Measurements from ENCODE around the gene KMT5C. TPM values are rescaled to one million over a fixed set of nuclear protein-coding genes. Genes with fewer than 3 reads are reported as not detected.
A peak's percentile ranks its signal among the peaks of the same experiment; 100 is the strongest.

The KMT5C gene
- total and polyA plus RNA-seq, 2 experiments from 2014 or later, result 14.2 to 34.3 TPM

DNA sequence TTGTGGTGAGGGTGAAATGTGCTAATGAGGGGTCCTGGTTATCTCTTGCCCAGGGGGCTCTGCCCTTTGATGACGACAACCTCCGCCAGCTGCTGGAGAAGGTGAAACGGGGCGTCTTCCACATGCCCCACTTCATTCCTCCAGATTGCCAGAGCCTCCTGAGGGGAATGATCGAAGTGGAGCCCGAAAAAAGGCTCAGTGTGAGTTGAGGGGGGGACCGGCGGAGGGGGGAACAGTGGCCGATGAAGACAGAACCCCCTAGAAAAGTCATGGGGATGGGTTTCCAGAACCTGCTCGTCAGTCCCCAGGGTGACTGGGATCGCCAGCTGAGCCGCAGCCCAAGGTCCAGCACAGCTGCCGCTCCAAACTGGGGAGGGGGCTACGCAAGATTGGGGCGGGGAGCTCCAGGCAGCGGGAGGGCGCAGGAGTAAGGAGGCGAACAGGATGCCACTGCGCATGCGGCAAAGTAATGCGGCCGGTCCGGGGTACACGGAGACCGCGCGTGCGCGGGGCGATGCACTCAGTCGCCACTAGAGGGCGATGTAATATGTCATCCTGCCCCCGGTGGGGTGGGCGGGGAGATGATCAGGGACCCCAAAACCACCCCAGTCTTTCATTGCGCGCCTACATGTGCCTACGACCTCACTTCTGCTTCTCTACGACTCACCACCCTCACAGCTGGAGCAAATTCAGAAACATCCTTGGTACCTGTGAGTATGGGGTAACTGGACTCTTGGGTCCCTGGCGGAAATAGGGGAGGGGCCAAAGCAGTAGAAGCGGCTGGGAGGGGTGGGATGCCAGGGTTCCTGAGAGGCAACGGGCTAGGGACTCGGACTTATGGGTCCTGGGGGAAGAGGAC lies 38.0 kb upstream of the KMT5C start:
- H2AFZ ChIP-seq, result no peak overlapping the region
- peak; percentile 66 for ATAC-seq
- Mint-ChIP-seq H3K4me1 (peaks cover 26% of the 10 kb centered on the region), H3K36me3 (ENCODE audit: low read depth) (peaks cover 59% of the 10 kb centered on the region), H3K27ac (no peak overlapping the region), H3K4me3 (peak overlapping the region; percentile 61), H3K27me3 (ENCODE audit: insufficient read depth, low read depth, poor library complexity) (peaks cover 18% of the 10 kb centered on the region), H3K9me3 (no peaks in the 10 kb centered on the region)
- H3F3A ChIP-seq (replicated peaks; ENCODE audit: low read depth), result peaks cover 29% of the 10 kb centered on the region
- H3K4me2 ChIP-seq, result peak overlapping the region; percentile 76
- peak; percentile 96 for DNase-seq (ENCODE audit: low spot score)
- H3K79me2 ChIP-seq (replicated peaks; ENCODE audit: insufficient read depth), result no peaks in the 10 kb centered on the region
- no peaks in the 10 kb centered on the region for H3K27me3 ChIP-seq (ENCODE audit: insufficient read depth)
- H4K20me1 ChIP-seq (replicated peaks; ENCODE audit: insufficient read depth), result no peaks in the 10 kb centered on the region; the same call in 1 of the 2 replicates
- peaks cover 10% of the 10 kb centered on the region for H3K4me1 ChIP-seq (ENCODE audit: insufficient read depth)
- H3K36me3 ChIP-seq (ENCODE audit: insufficient read depth), result peaks cover 7% of the 10 kb centered on the region; the same call in 1 of the 2 replicates
- H3K27ac ChIP-seq (ENCODE audit: low read depth), result peak overlapping the region; percentile 61; the same call in 1 of the 2 replicates
- H3K4me3 ChIP-seq, result peak overlapping the region; percentile 48; the same call in 1 of the 2 replicates
- no peaks in the 10 kb centered on the region for H3K9me2 ChIP-seq (ENCODE audit: insufficient read depth)
- TF ChIP-seq, protein P1, sequence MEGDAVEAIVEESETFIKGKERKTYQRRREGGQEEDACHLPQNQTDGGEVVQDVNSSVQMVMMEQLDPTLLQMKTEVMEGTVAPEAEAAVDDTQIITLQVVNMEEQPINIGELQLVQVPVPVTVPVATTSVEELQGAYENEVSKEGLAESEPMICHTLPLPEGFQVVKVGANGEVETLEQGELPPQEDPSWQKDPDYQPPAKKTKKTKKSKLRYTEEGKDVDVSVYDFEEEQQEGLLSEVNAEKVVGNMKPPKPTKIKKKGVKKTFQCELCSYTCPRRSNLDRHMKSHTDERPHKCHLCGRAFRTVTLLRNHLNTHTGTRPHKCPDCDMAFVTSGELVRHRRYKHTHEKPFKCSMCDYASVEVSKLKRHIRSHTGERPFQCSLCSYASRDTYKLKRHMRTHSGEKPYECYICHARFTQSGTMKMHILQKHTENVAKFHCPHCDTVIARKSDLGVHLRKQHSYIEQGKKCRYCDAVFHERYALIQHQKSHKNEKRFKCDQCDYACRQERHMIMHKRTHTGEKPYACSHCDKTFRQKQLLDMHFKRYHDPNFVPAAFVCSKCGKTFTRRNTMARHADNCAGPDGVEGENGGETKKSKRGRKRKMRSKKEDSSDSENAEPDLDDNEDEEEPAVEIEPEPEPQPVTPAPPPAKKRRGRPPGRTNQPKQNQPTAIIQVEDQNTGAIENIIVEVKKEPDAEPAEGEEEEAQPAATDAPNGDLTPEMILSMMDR (conservative IDR thresholded peaks at IDR 0.05; ENCODE audit: low read depth in 2 of 2), result peak; percentile 80 to 93
- TF ChIP-seq NANOG (IDR thresholded peaks at IDR 0.05; ENCODE audit: borderline replicate concordance), result no peak

DNA sequence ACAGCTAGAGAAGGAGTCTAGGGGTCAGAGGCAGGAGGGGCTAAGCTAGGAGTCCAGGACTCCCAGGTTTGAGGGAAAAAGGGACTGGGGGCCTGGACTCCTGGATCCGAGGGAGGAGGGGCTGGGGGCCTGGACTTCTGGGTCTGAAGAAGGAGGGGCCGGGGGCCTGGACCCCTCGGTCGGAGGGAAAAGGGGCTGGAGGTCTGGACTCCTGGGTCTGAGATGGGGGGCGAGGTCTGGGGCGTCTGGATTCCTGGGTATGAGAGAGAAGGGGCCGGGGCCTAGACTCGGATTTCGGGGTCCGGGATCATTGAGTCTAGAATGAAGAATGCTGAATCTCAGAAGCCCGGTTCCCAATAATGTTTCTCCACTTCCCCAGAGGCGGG lies 37.4 kb upstream of the KMT5C start:
- DNase-seq (ENCODE audit: low spot score) (no peak), ATAC-seq (no peak)
- H3K9me2 ChIP-seq (ENCODE audit: insufficient read depth), result no peaks in the 10 kb centered on the region
- peaks cover 7% of the 10 kb centered on the region for H3K36me3 ChIP-seq (ENCODE audit: insufficient read depth)
- peaks cover 10% of the 10 kb centered on the region for H3K4me1 ChIP-seq (ENCODE audit: insufficient read depth)
- no peaks in the 10 kb centered on the region for H3K27me3 ChIP-seq (ENCODE audit: insufficient read depth)
- Mint-ChIP-seq H3K9me3 (no peaks in the 10 kb centered on the region; the same call in 2 of the 3 replicates), H3K4me3 (no peak overlapping the region), H3K27me3 (ENCODE audit: insufficient read depth, low read depth, poor library complexity) (peaks cover 18% of the 10 kb centered on the region), H3K27ac (no peak overlapping the region), H3K36me3 (ENCODE audit: low read depth) (peaks cover 63% of the 10 kb centered on the region), H3K4me1 (peaks cover 26% of the 10 kb centered on the region)
- peak overlapping the region; percentile 48; the same call in 1 of the 2 replicates for H3K4me3 ChIP-seq
- H3K79me2 ChIP-seq (replicated peaks; ENCODE audit: insufficient read depth), result no peaks in the 10 kb centered on the region
- no peaks in the 10 kb centered on the region; the same call in 1 of the 2 replicates for H4K20me1 ChIP-seq (replicated peaks; ENCODE audit: insufficient read depth)
- H3K4me2 ChIP-seq, result peak overlapping the region; percentile 76
- H3F3A ChIP-seq (replicated peaks; ENCODE audit: low read depth), result peaks cover 29% of the 10 kb centered on the region
- no peak overlapping the region for H3K27ac ChIP-seq (ENCODE audit: low read depth)
- H2AFZ ChIP-seq, result no peak overlapping the region
- TF ChIP-seq, protein P2, sequence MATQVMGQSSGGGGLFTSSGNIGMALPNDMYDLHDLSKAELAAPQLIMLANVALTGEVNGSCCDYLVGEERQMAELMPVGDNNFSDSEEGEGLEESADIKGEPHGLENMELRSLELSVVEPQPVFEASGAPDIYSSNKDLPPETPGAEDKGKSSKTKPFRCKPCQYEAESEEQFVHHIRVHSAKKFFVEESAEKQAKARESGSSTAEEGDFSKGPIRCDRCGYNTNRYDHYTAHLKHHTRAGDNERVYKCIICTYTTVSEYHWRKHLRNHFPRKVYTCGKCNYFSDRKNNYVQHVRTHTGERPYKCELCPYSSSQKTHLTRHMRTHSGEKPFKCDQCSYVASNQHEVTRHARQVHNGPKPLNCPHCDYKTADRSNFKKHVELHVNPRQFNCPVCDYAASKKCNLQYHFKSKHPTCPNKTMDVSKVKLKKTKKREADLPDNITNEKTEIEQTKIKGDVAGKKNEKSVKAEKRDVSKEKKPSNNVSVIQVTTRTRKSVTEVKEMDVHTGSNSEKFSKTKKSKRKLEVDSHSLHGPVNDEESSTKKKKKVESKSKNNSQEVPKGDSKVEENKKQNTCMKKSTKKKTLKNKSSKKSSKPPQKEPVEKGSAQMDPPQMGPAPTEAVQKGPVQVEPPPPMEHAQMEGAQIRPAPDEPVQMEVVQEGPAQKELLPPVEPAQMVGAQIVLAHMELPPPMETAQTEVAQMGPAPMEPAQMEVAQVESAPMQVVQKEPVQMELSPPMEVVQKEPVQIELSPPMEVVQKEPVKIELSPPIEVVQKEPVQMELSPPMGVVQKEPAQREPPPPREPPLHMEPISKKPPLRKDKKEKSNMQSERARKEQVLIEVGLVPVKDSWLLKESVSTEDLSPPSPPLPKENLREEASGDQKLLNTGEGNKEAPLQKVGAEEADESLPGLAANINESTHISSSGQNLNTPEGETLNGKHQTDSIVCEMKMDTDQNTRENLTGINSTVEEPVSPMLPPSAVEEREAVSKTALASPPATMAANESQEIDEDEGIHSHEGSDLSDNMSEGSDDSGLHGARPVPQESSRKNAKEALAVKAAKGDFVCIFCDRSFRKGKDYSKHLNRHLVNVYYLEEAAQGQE (IDR thresholded peaks at IDR 0.05; ENCODE audit: unreplicated experiment), result no peak
- no peak for TF ChIP-seq POLR2AphosphoS5 (IDR thresholded peaks at IDR 0.05; ENCODE audit: low read depth)
- TF ChIP-seq NANOG (IDR thresholded peaks at IDR 0.05; ENCODE audit: borderline replicate concordance), result no peak
- no peak for TF ChIP-seq STAT1 (IDR thresholded peaks at IDR 0.05; ENCODE audit: unreplicated experiment)
- no peak for TF ChIP-seq EZH2phosphoT487 (IDR thresholded peaks at IDR 0.05; ENCODE audit: unreplicated experiment)
- TF ChIP-seq ZNF114 (CRISPR knock-in tag; IDR thresholded peaks at IDR 0.05), result no peak
- no peak for TF ChIP-seq ZNF331 (CRISPR knock-in tag; IDR thresholded peaks at IDR 0.05; ENCODE audit: low read depth)
- TF ChIP-seq, protein P1 (conservative IDR thresholded peaks at IDR 0.05; ENCODE audit: low read depth in 2 of 2), result no peak
- TF ChIP-seq, protein P3, sequence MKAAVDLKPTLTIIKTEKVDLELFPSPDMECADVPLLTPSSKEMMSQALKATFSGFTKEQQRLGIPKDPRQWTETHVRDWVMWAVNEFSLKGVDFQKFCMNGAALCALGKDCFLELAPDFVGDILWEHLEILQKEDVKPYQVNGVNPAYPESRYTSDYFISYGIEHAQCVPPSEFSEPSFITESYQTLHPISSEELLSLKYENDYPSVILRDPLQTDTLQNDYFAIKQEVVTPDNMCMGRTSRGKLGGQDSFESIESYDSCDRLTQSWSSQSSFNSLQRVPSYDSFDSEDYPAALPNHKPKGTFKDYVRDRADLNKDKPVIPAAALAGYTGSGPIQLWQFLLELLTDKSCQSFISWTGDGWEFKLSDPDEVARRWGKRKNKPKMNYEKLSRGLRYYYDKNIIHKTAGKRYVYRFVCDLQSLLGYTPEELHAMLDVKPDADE (IDR thresholded peaks at IDR 0.05), result no peak
- TF ChIP-seq EZH2 (IDR thresholded peaks at IDR 0.05; ENCODE audit: low read depth, unreplicated experiment), result no peak
- no peak for TF ChIP-seq JUNB (IDR thresholded peaks at IDR 0.05; ENCODE audit: unreplicated experiment)

Data from GM23338 (cell line).